Activated T-cell treated with anti-CD3 and anti-CD28 coated beads for 48 hours (primary cell): ENCODE results near the gene CFAP141.
A peak's percentile ranks its signal among the peaks of the same experiment; 100 is the strongest.
"Not testable (repeated sequence)": the region's sequence is repeated elsewhere in the genome, so short reads cannot be mapped to it uniquely, and the experiment has no call there.

ENCODE experiments used
- DNase-seq: peaks from one replicate; pipeline ENCODE4 v3.0.0-alpha.2; 2020; ENCODE audit warnings: low read depth

CFAP141 gene

DNA sequence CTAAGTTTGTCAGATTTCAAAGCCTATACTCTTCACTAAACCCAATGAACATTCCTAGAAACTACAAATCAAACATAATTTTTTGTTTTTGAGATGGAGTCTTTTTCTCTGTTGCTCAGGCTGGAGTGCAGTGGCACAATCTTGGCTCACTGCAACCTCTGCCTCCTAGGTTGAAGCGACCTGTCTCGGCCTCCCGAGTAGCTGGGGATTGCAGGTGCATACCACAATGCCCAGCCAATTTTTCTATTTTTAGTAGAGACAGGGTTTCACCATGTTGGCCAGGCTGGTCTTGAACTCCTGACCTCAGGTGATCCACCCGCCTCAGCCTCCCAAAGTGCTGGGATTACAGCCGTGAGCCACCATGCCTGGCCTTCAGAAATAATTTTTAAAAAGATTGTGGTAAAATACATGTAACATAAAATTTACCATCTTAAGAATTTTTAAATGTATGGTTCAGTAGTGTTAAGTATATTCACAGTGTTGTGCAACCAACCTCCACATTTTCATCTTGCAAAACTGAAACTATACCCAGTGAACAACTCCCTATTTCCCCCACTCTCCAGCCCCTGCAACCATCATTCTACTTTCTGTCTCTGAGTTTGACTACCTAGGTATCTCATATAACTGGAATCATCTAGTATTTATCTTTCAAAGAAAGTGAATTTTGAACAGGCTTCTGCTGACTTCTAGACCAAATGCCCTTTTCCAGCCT lies 2.7 kb upstream of the CFAP141 start:
- DNase-seq, result no peak

DNA sequence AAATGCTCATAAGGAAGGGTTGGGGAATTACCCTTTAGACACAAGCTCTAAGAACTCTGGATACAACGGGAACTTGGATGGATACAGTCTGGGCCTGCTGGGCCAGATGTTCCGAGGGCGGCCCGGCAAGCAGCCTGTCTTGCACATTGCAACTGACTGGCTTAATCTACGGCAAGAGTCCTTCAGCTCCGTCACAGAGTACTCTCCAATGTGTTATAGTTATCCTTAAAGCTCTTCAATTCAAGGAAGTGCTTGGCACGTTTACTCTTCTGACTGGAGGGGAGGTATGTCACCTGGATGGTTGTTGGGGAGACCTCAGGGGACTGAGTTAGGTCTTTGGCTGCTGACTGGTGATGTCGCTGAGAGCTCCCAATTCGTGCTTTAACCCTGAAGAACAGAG lies 1.1 kb upstream of the CFAP141 start:
- no peak for DNase-seq

DNA sequence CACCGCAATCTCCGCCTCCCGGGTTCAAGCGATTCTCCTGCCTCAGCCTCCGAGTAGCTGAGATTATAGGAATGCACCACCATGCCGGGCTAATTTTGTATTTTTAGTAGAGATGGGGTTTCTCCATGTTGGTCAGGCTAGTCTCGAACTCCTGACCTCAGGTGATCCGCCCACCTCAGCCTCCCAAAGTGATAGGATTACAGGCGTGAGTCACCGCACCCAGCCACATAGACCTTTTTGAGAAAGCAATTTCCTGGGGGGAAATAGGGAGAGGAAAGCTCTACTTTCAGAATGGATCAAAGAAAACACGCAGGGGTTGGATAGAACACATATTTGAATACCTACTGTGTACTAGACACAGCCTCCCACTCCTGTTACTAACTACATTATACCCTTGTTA lies 355 bp downstream of the CFAP141 start:
- not testable (repeated sequence) for DNase-seq

DNA sequence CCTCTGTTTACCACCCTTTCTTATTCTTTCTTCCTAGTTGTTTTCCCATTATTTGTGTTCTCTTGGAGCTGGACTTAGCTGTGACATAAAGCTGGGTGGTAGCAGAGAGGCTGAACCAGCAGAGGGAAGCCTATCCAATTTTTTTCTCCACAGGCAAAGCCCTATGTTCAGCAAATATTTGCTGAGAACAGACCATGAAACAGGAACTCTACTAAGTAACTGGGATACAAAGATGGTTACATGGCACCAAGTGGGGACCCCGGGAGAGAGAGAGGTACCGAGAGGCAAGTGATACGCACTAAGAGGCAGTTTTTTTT lies 6.6 kb downstream of the CFAP141 start:
- no peak for DNase-seq

DNA sequence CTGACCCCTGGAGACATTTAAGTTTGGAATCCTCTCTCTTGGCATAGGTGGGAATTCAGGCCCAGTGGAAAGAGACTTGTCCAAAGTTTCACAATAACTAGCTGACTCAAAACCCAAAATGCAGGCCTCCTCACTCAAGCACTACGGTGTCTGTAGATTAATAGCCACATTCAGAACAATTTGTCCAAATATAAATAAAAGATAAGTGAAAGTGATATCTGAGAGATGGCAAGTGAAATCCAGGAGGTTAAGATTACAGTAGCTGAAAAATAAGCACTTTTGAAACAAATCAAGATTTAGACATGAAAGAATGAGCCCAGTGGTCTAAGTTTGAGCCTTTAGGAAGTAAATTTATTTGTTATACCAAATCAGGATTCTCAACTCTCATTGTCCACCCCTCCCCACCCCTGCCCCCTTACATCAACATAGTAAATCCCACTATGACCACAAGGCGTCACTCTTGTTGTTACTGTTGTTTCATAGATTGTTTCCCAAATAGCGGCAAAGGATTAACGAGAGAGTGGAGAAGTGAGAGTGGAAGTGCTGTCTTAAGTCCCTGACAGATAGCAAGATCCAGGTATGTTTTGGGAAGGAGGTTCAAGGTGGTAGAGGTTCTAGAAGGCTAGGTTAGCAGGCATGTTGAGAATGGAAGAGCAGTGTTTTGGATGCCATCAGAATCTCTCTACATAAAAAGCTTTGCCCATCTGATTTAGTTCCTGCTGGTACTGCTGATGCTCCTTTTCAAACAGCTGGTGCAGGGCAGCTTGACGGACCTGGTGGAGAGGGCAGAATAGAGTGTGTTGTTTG lies 7.2 kb downstream of the CFAP141 start:
- DNase-seq, result no peak

DNA sequence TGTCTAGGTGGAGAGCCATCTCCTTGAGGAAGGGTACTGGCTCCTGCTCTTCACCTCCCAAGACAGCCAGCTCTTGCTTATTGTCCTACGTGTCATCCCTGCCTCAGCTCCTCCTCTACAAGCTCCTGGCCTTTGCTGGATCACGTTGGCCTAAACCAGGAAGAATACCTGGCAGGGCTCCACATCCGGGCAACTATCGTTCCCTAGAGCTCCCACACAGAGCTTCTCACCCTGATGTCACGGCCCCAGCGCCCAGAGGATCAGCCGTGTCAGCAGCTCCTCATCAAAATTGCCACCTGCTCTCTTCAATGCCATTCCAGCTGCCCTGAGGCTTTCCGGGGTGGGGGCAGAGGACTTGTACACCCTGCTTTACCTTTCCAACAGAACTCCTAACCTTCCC lies 12.3 kb downstream of the CFAP141 start:
- DNase-seq, result no peak

DNA sequence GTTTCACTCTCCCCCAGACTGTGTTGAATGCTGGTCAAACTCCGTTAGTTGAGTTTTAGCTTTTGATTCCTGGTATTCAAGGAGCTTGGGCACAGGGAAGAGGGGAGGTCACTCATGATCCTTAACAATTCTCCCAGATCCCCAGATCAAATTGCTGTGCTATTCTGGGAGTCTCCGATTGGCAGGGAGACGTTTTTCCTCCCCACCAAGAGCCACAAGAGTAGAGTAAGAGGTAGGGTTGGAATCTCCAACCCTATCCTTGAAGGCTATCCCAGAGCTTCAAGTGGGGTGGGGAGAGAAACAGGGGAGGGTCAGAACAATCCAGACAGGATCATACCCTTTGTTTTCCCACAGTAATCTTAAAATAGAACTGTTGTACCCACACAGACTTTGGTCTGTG lies 13.7 kb downstream of the CFAP141 start:
- DNase-seq, result no peak

DNA sequence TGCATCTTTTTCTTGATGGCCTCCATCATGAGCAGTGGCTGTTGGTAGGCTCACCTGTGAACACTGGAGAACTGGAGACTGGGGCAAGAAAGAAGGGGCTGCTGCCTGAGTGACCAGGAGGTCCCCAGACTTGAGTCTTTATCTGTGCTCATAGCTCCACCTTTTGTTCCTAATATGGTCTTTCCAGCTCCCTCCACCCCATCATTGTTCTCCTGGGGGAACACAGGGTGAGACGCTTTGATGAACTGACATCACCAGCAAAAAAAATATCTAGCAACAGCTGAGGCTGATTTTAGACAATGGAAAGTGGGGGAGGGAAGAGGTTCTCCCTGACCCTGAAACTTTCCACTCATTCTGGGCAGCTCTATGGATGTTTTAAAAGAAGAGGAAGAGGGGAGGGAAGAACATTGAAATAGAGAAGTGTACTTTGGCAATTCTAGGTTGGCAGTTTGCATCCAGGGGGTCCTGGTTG lies 14.1 kb downstream of the CFAP141 start, which contains the start of gene TPM3:
Gene TPM3 (minus strand): TSS at position 111 of the 472 bp plus-strand sequence. CDS start 82 bp downstream, at position 29.
- no peak for DNase-seq

DNA sequence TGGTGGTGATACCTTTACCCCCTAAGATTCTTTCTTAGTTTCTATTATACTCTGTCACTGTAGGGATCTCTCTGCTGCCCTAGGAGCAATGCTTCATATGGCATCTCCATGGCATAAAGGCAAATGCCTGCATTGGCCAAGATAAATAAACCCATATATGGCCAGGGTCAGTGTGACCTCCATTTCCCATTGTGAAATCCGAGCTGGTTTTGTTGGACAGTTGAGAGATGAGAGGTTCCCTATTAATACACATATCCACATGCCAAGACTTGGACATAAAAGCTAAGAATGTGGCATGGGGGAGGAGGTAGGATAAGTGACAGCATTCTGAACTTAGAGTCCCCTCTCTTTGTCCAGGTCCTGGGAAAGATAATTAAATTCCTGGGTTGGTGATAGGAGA lies 15.6 kb downstream of the CFAP141 start:
- no peak for DNase-seq

DNA sequence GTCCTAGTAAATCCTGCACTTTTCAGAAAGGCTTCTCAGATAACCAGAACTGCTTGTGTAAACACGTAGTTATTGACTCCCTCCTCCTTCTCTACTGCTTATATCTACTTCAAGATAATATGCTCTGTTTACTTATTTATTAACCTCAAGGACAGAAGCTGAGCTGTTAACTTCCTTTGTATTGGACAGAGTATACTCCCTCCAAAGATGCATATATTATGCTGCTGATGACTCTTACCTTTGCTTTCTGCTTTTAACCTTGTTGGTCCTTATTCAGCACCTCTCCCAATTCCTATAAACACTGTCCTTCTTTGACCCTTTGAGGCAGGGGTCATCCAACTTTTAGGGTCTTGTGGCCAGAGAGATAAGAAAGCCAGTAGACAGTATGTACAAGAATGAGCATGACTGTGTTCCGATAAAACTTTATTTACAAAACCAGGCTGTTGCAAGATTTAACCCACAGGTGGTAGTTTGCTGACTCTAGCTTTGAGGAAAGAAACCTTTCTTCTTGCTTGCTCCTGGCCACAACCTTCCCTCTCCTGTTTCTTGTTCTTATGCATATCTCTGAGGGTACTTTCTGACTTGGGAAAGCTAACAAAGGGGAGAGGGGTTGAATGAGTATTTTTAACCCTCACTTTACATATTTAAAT lies 19.2 kb downstream of the CFAP141 start:
- no peak for DNase-seq

DNA sequence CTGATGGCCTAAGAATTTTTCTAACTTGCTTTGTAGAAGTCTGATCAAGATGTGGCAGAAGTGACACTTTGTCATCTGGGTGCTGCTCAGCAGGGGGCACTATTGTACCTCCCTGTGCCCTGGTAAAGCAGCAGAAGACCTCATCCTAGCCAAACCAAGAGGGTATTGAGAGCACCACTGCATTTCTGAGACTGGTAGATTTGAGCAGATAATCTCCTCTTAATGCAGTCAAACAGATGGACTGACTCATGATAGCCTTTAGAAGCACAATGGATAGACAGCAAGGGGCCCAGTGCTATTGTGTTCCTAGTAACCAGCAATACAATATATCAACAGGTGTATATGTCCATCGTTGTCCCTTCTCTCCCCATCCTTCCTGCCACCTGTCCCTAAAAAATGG lies 20.0 kb downstream of the CFAP141 start:
- peak; percentile 65 for DNase-seq

DNA sequence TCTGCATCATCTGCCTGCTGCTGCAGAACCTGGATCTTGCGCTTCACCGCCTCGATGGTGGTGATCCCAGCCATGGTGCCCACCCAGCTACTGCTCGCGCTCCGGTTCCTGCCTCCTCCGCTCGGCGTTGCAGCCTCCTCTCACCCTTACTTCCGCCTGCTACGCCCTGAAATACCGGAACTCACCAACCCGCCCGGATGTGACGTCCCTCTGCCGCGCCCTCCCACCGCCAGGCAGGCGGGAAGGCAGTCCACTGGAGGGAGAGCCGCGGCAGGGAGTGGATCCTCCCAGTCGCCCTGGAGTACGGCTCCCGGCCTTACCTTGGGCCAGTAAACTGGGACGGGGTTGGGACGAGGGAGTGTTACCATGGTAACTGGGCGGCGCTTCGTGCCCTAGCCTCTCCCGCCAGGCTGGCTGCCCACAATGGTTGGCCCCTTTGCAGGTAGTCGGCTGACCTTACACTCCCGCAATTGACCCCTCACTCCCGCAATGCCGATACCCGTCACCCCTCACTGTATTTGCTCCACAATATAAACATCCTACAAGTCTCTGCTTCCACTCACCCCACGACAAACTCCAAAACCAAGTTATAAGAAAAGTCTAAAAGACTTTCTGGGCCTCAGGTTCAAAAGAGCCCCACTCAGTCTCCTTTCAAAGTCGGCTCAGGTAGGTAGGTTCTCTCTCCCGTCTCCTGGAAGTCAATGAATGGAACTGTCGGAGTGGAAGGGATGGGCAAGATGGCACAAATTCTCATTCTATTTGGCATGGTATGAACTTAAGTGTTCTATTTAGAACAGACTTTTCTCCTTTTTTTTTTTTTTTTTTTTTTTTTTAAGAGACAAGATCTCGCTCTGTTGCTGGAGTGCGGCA lies 22.9 kb downstream of the CFAP141 start:
- DNase-seq, result peak; percentile 96

DNA sequence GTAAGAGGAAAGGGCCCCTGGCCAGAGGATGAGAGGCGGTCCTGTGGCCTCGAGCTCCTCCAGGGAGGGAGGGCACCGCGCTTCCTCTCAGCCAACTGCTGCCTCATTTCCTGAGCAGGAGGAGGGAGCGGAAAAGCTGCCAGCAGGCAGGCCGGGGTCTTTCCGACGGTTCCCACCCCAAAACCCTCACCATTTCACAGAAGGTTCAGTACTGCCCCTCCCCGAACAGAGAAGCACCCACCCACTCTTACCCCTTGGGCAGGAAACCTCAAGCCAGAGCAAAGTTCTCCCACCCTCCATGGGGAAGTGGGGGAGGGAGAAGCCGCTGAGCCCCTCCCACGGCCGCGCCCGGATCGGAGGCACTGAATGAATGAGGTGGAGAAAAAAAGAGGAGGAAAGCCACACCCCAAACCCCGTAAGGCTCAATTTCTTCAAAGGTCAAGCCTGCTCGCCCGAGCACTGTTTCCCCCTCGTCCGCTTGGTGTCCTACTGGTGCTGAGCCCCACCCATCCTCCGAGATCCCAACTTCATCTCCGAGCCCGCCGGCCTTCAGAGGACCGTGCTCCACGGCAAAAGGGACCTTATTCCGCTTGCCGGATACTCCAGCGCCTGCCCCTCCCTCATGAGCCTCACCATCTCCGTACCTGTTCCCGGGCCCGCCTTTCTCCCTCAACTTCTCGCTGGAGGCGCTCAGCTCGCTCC lies 23.6 kb downstream of the CFAP141 start:
- DNase-seq, result peak; percentile 77

DNA sequence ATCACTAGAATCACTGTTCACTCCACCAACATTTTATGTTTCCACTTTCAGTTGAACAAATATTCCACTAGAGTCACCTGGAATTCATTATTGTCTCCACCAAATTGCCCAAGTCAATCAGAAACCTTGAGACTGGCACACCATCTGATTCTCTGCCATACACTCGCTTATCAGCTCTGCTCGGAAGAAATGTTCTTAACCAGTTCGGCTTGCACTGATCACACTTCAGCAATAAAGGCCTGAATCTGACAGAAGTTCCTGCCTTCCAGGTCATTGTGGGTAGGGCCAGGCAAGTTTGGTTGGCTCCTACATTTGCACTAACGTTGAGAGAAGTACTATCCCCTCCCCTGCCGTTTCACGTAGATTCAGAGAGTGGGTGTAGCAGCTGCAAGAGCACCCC lies 24.2 kb downstream of the CFAP141 start:
- no peak for DNase-seq

DNA sequence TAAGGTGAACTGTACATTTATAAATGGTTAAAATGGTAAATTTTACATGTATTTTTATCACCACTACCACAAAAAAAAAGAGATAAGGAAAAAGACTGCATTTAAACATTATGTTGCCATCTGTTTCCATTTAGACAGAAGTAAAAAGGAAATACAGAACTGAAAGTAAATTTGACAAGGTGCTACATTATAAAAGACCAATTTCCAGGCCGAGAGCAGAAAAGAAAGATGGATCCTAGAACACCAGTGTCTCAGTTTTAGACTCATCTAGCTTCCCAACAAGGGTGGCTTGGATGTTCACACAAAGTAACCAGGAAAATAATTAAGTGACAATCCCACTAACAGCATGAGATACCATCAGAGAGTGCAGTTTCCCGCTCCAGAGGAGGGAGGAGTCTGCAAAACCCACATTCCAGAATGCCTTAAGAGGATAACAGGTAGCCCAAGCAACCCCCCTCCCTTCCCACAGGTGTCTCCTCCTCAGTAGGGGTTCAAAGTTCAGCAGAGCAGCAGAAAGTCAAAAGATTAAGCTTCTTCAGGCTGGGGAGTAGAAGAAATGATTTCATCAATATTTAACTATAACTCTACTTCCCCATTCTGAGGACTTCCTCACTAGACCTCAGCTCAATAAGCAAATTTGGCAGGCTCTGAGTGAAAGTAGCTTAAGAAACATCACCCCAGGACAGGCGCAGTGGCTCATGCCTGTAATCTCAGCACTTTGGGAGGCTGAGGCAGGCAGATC lies 26.0 kb downstream of the CFAP141 start:
- DNase-seq, result no peak

DNA sequence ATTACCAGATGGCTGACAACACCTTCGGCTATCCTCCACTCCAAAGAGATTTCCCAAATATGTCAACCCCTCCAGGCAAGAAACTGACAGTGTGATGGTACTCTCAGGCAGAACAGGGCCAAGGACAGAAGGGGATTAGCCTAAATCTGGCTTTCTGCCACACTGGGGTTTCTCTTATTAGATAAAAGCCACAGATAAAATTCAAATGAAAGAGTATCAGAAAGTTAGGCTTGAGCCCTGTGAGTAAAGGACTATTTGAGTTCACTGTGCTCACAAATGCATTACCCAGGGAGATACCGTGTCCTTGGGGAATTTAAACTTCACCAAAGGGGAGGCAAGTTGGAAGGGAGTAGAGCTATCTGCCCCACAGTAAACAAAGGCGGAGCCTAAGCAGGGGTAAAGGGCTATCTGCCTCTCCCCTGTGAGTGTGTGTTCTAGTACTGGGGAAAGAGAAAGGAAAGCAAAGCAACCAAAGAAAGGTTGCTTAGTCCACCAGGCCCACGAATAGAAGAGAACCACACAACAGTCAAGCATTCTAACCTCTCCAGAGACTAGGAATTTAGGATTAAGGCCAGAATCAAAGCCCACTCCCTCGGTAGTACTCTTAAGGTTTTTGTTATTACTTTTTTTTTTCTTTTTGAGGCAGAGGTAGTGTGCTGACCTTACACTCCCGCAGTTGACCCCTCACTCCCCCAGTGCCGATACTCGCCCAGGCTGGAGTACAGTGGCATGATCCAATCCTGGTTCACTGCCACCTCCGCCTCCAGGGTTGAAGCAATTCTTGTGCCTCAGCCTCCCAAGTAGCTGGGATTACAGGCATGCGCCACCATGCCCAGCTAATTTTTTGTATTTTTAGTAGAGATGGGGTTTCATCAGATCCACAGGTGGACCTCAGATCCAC lies 27.0 kb downstream of the CFAP141 start:
- DNase-seq, result no peak

DNA sequence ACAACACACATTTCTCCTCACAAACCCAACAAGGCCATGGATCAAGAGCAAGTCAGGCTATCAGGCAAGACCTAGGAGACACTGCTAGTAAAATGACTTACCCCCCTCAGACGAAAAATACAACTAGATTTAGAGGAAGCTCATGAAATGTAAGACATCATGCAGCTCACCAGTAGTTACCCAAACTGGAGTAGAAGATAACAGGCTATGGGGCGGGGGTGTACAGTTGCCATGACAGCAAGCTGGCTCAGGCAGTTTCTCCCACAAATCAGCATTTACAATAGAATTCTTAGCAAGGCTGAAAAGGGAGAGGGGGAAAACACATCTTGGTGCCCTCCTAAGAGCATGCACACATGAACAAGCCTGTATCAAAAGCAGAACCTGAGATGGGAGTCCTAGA lies 28.1 kb downstream of the CFAP141 start:
- no peak for DNase-seq

DNA sequence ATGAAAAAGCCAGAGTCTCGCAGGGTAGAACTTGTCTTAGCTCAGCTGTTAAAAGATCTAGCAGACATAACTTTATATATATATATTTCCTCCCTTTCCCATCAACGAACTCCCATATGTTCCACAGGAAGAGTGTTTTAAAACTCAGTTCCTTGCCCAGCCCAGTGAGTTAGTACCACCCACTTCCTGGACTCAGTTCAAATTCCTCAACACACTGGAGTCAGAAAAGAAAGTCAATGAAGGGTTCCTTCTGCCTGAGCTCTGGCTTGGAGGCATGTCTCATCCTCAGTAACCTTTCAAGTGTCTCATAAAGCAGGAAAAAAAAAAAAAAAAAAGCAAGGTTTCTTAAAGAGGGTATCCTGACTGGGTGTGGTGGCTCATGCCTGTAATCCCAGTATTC lies 29.8 kb downstream of the CFAP141 start:
- DNase-seq, result no peak

DNA sequence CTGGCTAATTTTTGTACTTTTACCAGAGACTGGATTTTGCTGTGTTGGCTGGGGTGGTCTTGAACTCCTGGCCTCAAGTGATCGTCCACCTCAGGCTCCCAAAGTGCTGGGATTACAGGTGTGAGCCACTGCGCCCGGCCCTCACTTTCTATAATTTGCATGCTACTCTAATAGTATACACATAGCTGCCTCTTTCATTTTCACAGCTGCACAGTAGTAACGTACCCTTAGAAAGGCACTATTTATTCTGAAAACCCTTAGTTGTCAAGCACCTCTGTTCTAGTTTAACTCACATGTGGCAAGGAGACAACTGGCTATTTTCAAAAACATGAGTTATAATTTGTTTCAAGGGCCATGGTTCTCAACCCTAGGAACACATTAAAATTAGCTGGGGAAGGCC lies 31.5 kb downstream of the CFAP141 start:
- no peak for DNase-seq

DNA sequence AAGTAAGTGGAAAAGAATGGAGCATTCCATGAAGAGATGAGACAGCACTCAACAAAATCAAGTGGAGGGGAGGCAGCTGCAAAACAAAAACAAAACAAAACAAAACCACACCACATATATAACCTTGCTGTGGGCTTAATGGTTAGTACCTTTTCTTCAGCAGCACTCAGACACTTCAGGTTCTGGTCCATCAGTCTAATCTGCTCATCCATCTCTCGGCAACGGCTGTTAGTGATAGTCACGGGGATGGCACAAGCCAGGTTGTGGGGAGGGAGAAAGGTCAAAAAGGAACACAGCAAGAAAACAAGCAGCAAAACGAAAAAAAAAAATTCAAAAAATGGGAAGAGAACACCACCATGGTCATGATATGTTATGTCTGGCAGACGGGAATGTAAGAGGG lies 34.3 kb downstream of the CFAP141 start:
- no peak for DNase-seq
